ENCODE data around the gene MINDY4.

- TF ChIP-seq POLR2A (IDR thresholded peaks at IDR 0.05; ENCODE audit: low read depth): no peak
- TF ChIP-seq POLR2AphosphoS5 (IDR thresholded peaks at IDR 0.05): no peak
These were observed 31.6 kb downstream of the MINDY4 start for GRCh38 chr7:30802812-30803211.
